TTC549 (cell line): Measurements from ENCODE around the gene HIRIP3.
"Not testable (repeated sequence)": the region's sequence is repeated elsewhere in the genome, so short reads cannot be mapped to it uniquely, and the experiment has no call there.

Source experiments
- FAIRE-seq: peaks from 2 replicates; lab custom pipeline; 2012; peaks lifted over from hg19 to GRCh38; lab: Jason Lieb, UNC

Gene HIRIP3

DNA sequence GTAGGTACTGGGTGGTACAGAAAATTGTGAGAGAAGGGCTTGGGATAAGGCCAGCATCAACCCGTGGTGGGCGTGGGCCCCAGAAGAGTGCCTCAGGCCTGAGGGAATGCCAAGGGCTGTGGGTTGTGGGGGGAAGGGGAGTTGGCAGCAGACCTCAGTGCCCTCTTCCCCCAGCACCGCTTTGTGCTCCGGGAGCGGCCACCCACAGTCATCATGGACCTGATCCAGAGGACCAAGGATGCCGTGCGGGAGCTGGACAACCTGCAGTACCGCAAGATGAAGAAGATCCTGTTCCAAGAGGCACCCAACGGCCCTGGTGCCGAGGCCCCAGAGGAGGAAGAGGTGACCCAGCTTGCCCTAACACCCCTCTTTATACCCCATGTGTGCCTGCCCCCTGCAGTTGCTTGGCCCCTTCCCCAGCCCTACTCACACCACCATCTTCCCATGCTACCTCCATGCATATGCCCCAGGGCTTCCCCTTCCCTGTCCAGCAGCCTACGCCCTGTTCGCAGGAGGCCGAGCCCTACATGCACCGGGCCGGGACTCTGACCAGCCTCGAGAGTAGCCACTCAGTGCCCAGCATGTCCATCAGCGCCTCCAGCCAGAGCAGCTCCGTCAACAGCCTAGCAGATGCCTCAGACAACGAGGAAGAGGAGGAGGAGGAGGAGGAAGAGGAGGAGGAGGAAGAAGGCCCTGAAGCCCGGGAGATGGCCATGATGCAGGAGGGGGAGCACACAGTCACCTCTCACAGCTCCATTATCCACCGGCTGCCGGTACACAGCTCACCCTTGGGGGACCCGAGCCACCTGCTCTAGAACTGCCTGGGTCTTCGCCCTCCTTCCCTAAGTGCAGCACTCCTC lies 12.6 kb downstream of the HIRIP3 start:
- FAIRE-seq: no peak

DNA sequence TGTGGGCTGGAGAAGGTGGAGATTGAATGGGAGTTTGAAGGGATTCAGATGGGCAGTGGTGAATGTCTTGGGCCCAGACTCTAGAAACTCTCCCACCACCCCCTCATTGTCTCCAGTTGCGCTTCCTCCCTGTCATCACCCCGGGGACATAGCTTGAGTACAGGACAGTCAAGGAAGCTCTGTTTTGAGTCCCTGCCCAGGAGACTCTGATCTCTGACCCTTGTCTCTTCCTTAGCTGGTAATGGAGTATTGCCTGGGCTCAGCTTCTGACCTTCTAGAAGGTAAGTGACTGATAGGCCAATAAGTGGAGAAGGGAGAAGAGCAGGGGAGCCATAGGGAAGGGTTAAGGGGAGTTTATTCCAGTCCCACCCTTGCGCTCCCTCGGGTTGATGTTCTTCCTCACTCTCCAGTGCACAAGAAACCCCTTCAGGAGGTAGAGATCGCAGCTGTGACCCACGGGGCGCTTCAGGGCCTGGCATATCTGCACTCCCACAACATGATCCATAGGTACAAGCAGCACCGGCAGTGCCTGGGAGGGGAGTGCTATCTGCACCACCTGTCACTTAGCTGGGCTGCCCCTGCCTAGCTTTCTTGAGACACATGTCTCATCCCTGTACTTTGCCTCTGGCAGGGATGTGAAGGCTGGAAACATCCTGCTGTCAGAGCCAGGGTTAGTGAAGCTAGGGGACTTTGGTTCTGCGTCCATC lies 16.7 kb downstream of the HIRIP3 start:
- no peak for FAIRE-seq

DNA sequence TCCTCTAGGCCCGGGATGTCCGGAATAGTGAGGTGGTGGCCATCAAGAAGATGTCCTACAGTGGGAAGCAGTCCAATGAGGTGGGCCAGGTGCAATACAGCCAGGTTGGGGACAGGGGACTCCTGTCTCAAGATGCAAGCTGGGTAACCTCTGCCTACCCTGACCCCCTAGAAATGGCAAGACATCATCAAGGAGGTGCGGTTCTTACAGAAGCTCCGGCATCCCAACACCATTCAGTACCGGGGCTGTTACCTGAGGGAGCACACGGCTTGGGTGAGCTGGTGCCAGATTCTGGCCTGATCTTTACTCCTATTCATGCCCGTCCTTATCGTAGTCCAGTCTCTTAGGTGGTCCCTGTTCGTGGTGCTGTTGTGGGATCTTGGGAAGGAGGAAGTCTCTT lies 17.3 kb downstream of the HIRIP3 start:
- FAIRE-seq: no peak

DNA sequence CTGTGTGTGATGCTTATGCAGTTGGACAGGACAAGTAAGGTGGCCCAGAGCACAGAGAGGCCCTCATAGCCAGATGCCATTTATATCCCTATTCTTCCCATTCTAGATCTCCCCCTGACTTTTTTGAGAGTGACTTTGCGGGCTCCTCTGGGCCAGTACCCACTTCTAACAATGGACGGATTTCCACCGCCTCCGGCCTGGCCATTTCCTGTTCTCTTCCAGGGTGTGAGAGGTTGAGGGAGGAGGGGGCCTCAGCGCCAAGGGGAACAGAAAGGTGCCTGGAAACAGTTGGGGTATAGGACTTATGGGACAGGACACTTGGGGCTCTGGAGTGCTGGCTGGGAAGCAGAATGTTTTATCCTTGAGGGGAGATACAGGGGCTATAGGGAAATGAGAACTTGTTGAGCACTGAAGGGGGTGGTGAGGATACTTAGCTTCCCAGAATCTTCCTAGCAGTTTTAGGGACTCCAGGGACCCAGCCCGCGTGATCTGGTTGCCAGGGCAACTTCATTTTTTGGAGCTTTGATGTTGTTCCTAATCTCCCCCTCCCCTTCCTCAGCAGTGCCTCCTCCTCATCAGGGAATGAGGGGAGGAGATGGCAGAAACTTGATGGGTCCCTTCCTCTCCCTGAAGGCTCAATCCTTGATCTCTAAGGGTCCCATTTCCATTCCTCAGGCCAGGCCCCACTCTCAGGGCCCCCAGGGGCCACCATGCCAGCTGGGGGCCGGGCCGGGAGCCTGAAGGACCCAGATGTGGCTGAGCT lies 18.2 kb downstream of the HIRIP3 start:
- no peak for FAIRE-seq

DNA sequence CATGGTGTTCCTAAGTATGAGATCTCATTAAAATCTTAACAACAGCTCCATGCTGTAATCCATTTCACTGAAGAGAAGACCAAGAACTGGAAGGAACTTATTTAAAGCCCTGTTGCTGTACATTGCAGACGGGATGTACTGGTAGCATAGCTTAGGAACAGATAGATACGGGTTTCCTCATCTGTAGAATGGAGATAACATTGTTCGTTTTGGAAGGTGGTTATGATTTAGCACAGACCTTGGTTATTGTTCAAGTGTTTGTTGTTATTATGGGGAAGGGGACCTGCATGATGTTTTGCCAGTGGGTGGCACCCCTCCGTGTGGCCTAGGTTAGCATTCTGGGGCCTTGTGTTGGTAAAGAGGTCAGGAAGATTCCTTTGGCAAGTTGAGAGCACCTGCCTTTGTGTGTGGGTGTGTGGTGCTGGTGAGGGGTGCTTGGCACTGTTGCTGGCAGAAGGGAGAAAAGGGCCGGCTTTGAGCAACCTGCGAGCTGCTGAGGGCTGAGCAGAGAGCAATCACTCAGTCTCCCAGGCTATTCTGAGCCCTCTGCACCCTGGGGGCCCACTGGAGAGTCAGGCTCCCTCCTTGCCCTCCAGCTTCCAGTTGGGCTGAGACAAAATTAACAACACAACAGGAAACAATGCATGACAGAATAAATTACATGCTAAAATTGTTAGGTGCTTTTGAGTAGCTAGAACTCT lies 19.5 kb downstream of the HIRIP3 start:
- FAIRE-seq: no peak

DNA sequence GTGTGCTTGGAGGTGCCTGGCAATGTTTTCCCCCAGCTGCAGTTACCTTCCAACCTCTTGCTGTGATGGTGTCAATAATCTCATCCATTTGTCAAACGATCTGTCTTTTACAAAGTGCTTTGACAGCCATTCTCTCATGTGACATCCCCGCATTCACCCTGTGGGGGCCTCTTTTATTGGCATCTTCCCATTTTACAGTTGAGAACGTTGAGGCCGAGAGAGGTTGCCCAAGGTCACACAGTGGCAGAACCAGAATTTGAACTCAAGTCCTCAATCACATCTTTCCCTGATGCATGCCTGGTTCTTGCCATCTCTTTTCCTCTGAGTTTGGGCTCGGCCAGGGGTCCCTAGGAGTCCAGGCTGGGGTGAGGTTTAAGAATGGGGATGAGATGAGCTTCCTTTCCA lies 20.3 kb downstream of the HIRIP3 start:
- no peak for FAIRE-seq

DNA sequence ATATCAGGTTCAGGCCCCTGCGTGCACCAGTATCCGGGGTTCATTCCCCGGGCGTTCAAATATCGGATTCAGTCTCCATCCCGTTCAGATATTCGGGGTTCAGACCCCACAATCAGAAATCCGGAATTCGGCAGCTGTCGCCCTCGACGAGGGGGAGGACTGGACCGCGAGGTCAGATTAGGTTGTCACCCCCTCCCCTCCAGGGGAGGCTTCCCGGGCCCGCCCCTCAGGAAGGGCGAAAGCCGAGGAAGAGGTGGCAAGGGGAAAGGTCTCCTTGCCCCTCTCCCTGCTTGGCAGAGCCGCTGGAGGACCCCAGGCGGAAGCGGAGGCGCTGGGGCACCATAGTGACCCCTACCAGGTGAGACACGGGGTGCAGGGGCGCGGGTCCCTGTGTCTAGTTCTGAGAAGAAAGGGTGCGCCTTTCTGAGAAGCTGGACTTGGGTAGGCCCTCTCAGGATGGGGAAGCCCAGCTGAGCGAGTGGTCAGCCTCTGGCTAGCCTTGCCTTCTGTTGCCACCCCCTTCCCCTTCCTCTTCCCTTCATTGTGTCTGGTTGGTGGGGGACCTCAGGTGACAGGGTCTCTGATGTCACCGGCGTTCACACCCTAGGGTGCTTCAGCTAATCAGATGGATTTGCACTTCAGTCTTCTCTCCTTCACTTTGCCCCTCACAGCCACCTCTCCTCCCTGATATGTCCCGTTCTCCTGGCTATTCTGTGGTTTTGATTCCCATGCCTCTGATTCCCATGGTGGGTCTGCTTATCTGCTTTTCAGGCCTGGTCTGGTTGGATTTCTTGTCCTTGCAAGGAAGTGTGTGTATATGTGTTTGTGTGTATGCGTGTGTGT lies 20.9 kb downstream of the HIRIP3 start:
- FAIRE-seq: no peak

DNA sequence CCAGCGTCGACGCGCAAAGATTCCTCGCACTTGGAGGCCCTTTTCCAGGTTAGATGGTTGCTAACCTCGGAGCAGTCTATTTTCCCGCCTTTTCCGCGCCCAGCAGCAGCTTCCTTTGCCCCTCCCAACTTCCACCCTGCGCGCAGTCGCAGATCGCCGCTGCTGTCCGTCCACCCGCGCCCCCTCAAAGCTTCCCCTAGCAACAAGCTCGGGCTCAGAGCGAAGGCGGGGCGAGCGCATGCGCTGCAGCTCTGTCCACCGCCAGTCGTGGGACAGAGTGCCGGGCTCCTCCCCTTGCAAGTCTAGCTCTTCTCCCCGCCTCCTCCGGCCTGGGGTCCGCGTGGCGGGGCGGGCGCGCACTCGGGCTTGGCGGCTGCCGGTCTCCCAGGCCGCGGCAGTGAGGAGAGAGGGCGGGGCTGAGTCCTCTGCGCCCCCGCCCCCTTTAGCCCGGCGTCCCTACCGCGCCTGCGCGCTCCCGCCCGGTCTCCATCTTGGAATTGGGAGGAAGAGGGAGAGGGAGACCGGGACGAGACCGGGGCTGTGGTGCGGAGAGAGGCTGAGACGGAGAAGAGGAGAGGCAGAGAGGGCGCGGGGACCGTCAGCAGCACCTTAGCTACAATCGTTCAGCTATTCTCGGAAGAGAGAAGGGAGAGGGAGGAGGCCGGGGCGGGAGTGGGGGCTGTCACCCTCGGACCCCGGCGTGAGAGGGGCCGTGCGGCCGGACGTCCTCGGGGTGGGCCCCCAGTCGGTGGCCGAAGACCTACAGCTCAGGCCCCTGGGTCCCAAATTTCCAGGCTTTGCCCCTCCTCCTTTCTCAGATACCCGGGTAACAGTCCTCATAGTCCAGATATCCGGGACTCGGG lies 21.8 kb downstream of the HIRIP3 start, which contains the start of gene TAOK2:
Gene TAOK2 (plus strand): TSS at position 485 of the 863 bp plus-strand sequence. CDS start 3,905 bp downstream, outside the sequence.
- peak; percentile 32 for FAIRE-seq

DNA sequence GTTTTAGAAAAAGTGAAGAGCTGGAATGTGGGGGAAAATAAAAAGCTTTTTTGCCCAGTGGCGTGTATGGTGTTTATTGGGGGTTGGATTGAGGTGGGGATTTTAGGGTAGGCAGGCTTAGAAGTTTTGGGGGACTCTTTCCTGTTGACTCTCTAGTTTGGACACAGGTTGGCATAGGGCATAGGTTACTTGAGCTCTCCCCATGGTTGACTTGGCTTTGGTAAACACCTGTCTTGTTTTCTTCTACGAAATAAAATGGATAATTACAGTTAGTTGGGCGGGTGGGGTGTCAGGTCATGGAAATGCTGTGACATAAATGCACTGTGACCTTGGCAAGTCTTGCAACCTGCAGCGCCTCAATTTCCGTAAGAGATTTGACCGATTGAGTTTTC lies 22.4 kb downstream of the HIRIP3 start:
- no peak for FAIRE-seq

DNA sequence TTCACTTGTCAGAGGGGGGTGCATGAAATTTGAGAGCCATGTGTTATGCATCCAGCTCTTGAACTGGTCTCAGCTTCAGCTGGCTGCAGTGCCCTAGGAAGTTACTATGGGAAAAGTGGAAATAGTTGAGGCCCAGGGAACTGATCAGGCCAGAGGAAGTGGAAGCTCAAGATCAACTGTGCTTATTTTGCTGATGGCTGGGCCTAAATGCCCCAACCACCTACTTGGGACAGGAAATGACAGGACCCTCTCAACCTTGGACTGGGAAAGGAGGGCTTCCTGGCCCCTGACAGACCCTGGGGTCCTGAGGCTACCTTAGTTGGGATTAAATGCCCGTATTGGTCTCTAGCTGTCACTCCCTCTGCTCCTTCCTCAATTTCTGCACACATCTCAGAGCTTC lies 22.9 kb downstream of the HIRIP3 start:
- FAIRE-seq: no peak

DNA sequence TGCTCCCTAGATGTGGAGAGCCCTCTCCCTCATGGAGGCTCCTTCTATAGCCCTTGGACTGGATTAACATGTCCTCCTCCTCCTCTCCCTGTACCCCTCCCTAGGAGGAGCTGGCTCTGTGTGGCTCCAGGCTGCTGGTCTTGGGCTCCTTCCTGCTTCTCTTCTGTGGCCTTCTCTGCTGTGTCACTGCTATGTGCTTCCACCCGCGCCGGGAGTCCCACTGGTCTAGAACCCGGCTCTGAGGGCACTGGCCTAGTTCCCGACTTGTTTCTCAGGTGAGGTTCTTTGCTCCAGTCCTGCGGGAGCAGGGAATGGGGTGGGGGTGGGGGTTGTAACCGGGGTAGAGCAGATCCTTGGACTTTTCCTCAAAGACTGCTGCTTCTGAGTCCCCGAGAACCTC lies 24.1 kb downstream of the HIRIP3 start:
- FAIRE-seq: no peak

DNA sequence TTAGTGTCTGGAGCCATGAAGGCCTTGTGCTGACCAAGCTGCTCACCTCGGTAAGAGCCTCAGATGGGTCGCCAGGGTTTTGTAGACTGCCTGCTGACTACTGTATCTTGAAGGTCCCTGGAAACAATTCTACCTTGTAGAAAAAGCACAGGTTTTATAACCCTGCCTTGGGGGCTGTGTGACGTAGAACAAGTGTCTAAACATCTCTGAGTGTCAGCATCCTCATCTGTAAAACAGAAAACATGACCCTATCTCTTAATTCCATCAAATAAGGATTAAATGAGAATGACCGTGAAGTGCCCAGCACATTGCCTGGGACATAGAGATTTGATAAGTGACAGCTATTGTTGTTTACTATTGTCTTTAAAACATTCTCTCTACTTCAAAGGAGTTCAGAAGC lies 27.2 kb downstream of the HIRIP3 start:
- FAIRE-seq: no peak

DNA sequence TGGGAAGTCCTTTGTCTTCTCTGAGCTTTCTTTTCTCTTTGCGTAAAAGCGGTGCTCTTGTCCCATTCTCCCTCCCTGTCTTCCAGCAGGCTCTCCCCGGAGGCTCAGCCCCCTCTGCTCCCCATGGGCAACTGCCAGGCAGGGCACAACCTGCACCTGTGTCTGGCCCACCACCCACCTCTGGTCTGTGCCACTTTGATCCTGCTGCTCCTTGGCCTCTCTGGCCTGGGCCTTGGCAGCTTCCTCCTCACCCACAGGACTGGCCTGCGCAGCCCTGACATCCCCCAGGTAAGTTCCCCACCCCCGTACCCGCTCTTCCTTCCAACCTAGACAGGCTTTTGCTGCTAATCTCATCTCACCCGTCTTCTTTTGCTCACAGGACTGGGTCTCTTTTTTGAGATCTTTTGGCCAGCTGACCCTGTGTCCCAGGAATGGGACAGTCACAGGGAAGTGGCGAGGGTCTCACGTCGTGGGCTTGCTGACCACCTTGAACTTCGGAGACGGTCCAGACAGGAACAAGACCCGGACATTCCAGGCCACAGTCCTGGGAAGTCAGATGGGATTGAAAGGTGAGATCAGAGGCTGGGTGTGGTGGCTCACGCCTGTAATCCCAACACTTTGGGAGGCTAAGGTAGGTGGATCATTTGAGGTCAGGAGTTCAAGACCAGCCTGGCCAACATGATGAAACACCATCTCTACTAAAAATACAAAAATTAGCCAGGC lies 32.2 kb downstream of the HIRIP3 start:
- FAIRE-seq: no peak

DNA sequence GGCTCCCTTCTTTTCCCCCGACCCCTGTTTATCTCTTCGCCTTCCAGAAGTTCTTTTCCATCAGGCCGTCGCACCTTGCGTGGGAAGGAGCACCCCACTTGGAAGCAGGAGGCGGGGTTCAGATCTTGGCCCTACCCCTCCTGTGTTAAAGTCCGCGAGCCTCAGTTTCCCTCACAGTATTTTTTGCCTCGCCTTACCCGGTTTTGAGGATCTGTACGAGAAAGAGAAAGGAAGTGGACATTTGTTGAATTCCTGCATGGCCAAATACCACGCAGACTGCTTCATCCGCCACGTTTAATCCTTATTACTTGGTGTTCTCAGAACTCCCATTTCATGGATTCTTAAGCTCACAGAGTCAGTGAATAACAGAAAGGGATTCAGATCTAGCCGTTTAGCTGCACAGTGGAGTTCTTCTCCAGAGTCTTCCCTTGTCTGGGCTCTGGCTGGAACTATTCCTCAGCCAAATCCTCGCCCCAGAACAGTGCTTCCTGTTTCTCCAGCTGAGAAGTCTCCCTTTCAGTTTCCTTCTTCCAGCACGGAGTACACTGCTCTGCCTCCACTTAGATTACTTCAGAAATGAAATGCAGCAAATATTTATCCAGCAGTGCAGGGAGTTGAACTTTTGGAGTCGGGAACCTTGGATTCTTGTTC lies 32.9 kb downstream of the HIRIP3 start:
- no peak for FAIRE-seq

DNA sequence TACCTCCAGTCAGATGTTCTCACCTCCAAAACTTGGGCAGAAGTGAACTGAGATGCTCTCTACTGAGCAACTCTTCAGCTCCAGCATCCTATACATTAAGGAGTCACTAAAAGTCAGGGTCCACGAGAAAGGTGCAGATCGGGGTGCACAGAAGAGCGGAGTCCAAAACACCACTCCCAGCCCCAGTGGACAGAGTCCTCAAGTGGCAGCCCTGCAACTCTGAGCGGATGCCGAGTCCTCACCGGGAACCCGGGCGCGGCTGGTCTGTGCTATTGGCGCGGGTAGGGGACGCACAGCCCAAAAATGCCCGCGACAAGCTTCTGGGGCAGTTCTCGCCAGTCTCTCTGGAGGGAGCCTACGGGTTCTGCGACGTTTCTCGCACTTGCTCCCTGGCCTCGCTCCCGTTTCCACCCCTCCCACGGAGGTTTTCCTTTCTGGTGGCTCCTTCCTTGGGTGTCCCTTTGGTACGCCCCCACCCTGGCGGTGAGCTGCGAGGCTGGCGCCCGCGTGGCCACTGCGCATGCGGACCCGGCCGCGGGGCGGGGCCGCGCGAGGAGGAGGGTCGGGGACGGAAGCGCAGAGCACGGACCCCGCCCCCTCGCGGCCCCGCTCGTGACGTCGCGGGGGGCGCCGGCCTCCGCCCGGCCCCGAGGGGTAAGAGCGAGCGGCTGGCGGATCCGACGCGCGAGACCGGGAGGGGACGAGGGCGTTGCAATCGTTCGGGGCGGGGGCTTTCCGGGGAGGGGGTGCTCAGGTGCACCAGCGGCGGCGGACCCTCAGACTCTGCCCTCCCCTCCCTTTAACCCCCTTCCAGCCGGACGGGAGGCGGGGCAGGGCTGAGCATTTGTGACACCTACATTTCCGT lies 33.7 kb downstream of the HIRIP3 start, which contains the start of gene TMEM219:
Gene TMEM219 (plus strand): TSS at position 601 of the 865 bp plus-strand sequence. CDS start 1,065 bp downstream, outside the sequence.
- no peak for FAIRE-seq

DNA sequence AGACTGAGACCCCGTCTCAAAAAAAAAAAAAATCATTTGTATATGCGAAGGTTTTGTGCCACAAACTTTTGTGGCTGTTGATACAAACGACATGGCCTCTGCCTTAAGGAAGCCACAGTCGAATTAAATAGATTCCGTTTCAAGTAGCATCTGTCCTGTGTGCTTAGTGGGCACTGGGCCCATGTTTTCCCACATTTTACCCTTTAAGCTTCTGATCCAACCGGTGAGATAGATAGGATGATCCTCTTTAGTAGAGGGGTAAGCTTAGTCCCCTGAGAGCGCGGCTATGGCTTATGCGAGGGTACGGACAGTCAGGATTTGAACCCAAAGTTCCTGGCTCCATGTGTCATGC lies 34.3 kb downstream of the HIRIP3 start:
- no peak for FAIRE-seq

DNA sequence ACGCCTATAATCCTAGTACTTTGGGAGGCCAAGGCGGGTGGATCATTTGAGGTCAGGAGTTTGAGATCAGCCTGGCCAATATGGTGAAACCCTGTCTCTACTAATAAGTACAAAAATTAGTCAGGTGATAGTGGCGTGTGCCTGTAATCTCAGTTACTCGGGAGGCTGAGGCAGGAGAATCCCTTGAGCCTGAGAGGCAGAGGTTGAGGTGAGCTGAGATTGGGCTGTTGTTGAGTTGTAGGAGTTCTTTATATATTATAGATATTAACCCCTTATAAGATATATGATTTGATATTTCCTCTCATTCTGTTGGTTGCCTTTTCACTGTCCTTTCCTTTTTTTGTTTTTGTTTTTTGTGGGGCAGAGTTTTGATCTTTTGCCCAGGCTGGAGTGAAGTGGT lies 35.6 kb downstream of the HIRIP3 start:
- FAIRE-seq: not testable (repeated sequence)

DNA sequence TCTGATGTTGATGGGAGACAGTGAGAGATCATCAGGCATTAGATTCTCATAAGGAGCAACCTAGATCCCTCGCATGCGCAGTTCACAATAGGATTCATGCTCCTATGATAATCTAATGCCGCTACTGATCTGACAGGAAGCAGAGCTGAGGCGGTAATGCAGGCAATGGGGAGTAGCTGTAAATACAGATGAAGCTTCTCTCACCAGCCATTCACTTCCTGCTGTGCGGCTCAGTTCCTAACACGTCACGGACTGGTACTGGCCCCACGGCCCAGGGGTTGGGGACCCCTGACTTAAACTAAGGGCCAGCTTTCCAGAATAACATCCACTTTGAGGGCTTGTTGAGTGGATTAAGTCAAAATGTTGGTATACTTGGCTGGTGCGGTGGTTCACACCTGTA lies 36.1 kb downstream of the HIRIP3 start:
- no peak for FAIRE-seq
